Renal cortical epithelial cell (primary cell): ENCODE results near the gene RXRA. TPM values are rescaled to one million over a fixed set of nuclear protein-coding genes. Genes with fewer than 3 reads are reported as not detected.

Experiments used
- DNase-seq: peaks from one replicate; pipeline ENCODE4 v3.0.0-alpha.2; 2011; ENCODE audit warnings: low read depth
- total RNA-seq: library from RNA; depleted of rRNA; stranded (reverse); fragments of >200 nt; gene quantifications from 2 replicates; pipeline ENCODE4 v1.2.3, GENCODE V29; 2014

Gene RXRA
- total RNA-seq, 1 donor from 2014 or later = 26.5 TPM

DNA sequence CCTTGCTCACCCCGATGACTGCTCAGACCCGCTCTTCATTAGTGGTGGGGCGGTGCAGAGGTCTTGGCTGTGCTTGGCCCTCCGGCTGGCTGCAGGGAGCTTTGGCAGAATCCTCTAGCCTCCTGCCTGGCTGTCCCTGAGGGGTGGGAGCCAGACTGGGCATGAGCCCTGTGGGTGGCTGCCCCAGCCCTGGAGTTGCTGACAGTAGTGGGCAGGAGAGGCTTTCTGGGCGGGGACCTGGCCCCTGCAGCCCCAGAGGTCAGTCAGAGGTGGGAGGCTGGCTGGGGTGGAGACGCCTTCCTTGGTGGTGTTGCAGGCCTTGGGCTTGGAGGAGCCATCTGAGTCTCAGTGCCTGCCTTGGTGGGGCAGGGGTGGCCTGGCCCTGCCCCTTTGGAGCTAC lies 146.0 kb downstream of the RXRA start:
- no peak for DNase-seq

- DNase-seq = no peak
Observed at GRCh38 chr9:134473141-134474054, 147.1 kb downstream of the RXRA start.

- no peak for DNase-seq
Observed at GRCh38 chr9:134474055-134474370, 147.8 kb downstream of the RXRA start.

GRCh38 chr9:134475011-134475790 lies 148.9 kb downstream of the RXRA start:
- no peak for DNase-seq

DNA sequence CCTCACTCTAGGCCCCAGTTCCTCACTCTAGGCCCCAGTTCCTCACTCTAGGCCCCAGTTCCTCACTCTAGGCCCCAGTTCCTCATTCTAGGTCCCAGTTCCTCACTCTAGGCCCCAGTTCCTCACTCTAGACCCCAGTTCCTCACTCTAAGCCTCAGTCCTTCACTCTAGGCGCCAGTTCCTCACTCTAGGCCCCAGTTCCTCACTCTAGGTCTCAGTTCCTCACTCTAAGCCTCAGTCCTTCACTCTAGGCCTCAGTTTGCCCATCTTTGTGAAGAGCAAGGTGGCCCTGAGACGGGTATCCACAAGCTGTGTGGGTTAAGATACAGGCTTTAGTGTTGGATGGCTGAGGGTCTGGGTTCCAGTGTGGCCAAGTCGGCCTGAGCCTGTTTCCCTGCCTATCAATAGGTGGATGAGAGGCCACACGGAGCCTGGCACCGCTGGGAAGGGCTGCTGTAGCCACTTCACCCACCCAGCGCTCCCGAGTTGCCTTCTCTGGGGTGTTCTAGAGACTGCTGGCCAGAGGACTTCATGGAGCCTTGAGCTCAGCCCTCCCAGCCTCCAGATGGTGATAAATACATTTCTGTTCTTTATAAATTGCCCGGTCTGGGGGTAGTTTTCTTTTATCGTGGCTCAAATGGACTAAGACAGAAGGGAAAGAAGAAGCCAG lies 150.2 kb downstream of the RXRA start:
- DNase-seq = no peak

DNA sequence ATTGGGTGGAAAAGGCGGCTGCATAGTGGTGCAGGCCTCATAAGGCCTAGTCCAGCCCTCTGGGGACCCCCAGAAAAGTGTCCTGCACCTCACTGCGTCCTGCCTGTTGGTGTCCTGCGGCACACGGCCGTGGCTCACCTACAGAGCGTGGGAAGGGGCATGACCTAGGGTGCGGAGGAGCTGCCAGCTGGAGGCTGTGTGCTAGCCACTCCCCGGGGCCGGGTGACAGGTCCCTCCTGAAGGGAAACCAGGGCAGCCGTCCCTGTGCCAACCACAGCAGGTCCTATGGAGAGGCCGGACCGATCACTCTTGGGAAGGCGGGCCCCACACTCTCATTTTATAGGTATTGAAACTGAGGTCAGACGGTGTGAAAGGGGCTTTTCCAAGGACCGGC lies 150.7 kb downstream of the RXRA start:
- DNase-seq = no peak

- DNase-seq = no peak
Observed at GRCh38 chr9:134477342-134477925, 151.2 kb downstream of the RXRA start.

- no peak for DNase-seq
Observed at GRCh38 chr9:134477927-134478326, 151.7 kb downstream of the RXRA start.

DNA sequence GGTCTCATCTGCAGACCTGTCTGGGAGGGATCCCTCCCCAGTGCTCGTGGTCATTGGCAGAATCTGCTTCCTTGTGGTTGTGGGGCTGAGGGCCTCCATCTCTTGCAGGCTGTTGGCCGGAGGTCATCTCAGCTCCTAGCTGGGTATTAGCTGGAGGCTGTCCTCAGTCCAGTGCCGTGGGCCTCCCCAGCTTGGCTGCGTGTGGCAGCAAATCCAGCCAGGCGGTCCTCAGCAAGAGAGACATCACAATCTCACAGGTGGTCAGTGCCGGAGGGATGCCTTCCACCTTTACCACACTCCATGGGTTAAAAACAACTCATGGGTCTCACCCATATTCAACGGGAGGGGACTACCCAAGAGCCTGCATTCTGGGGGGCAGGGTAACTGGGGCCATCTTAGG lies 155.5 kb downstream of the RXRA start:
- no peak for DNase-seq

- DNase-seq = no peak
Observed at GRCh38 chr9:134482226-134482625, 156.0 kb downstream of the RXRA start.

DNA sequence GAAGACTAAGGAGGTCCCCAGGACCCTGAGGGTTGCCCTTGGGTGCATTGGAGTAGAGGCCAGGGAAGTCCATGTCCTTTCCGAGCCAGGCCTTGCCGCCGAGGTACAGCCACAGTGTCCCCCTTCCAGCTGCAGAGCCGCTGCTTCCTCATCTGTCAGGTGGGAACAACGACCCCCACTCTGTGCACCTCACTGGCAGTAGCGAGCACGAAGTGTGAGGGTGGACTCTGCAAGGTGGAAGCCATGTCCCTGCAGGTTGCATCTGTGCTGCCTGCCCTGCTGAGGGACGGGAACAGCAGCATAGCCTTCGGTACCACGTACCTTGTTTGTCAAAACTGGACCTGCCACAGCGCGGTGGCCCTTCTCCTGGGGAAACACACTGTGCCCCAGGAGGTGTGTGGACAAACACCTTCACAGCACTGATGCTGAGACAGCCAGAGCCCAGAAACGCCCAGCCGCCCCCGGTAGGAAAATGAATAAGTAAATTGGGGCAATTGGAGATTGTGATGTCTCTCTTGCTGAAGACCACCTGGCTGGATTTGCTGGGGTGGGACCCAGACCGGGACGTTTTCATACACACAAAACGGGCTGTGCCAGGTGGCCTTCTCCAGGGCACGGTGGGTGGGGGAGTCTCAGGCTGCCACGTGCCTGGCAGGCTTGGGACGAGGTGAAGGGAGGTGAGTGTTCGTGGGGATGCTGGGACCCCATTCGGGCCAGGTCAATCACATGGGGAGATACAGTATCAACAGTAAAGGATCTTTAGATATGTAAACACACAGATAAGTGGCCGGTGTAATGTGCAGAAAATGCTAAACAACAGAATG lies 157.3 kb downstream of the RXRA start:
- DNase-seq = no peak

DNA sequence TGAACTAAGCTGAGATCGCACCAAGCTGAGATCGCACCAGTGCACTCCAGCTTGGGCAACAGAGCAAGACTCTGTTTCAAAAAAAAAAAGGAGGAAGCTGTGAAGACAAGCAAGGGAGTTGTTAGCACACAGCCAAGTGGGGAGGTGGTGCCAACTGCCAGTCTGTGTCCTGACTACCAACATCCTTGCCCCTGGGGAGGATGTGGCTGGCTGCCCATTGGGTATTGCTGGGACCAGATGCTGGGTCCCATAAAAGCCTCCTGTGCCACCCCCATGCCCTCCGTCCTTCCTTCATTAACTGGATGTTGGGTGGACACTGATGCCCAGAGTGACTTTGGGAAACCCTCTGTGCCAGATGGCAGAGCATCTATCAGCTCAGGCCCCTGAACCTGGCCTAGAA lies 158.2 kb downstream of the RXRA start:
- no peak for DNase-seq

GRCh38 chr9:134485653-134486052 lies 159.4 kb downstream of the RXRA start:
- DNase-seq = no peak

- no peak for DNase-seq
Observed at GRCh38 chr9:134486143-134486591, 159.9 kb downstream of the RXRA start.

GRCh38 chr9:134486596-134486995 lies 160.3 kb downstream of the RXRA start:
- no peak for DNase-seq

Other genes starting within 250 kb of the RXRA start
- 18.4 and 23.1 TPM in 2 replicates for gene WDR5, start 190.4 kb upstream of the RXRA start, total RNA-seq
- gene RNU6ATAC, start 161.9 kb upstream of the RXRA start, total RNA-seq = not detected in 2 replicates